ENCODE results near the gene MYCBP.
"Not testable (repeated sequence)": the region's sequence is repeated elsewhere in the genome, so short reads cannot be mapped to it uniquely, and the experiment has no call there.

GRCh38 chr1:38914908-38915307, 41.8 kb upstream of the MYCBP start:
- not testable (repeated sequence) for TF ChIP-seq EP300 (IDR thresholded peaks at IDR 0.05; ENCODE audit: low read depth); CTCF (IDR thresholded peaks at IDR 0.05); POLR2A (IDR thresholded peaks at IDR 0.05); POLR2AphosphoS5 (IDR thresholded peaks at IDR 0.05)

All from transverse colon (tissue), 4 donors.